Stimulated activated effector memory CD8-positive, alpha-beta T cell treated with anti-CD3 and anti-CD28 coated beads, Interleukin-12 subunit alpha, Interleukin-12 subunit beta, amount 100 ng/mL, for 72 hours (primary cell): ENCODE results near the gene CPN1.
"Not testable (repeated sequence)": the region's sequence is repeated elsewhere in the genome, so short reads cannot be mapped to it uniquely, and the experiment has no call there.

Experiments
- ATAC-seq: fragments of 150-1000 bp; cut with Tn5 transposase; 2 replicates; pipeline ENCODE4 v1.10.0; 2021
- DNase-seq, 2 donors: peaks; one replicate each; pipeline ENCODE4 v3.0.0; 2021 to 2022; ENCODE audit warnings: low spot score in 2 of 2
- H3K27ac Mint-ChIP-seq: one replicate; pipeline ENCODE4 v1.8.0; 2022; ENCODE audit warnings: mild to moderate bottlenecking, mixed read lengths
- H3K36me3 Mint-ChIP-seq: one replicate; pipeline ENCODE4 v1.8.0; 2022; ENCODE audit warnings: mild to moderate bottlenecking, mixed read lengths
- H3K4me1 Mint-ChIP-seq: one replicate; pipeline ENCODE4 v1.8.0; 2022; ENCODE audit warnings: mixed read lengths
- H3K4me3 Mint-ChIP-seq: one replicate; pipeline ENCODE4 v1.8.0; 2022; ENCODE audit warnings: mild to moderate bottlenecking, mixed read lengths
- H3K9me3 Mint-ChIP-seq: one replicate; pipeline ENCODE4 v1.8.0; 2022; ENCODE audit warnings: mixed read lengths

Gene CPN1

DNA sequence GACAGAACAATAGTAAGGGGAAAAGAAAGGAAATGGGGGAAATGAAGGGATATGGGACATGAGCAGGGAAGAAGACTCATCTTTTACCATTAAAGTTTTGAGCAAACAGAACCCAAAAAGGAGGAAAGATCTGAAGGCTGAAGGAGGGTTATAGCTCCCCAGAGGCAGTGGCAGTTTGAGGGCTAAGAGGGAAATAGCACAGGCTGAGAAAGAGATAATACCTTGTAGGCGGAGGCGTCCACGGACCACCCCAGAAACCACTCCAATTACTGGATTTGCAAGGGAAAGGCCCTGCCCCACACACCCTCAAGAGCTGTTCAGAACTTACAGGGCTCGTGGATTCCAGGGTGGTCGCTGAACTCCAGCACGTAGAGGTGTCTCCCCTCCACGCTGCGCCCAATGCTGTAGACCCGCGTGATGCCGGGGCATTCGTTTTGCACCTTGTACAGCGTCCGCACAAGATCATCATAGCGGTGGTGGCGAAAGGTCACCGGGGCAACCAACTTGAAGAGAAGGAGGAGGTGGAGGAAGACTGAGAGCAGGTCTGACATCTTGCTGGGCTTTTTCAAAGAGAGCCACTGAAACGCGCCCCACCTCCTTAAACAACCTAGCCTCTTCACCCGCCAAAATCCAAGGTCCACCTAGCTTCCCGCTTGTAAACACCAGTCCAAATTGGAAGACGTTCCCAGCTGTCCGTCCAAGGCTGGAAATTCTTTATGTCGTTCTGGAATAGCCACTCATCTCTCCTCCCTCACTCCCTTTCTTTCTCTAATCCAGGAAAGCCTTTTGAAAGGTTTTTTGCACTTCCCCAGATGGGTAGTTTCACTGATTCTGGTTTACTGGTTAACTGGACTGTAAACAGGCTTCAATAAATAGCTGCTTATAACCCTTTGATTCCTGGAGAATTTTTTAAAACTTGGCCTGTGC, at the start of gene CPN1:
Gene CPN1 (minus strand): TSS at position 795 of the 927 bp plus-strand sequence. CDS start 244 bp downstream, at position 551.
- H3K4me3 Mint-ChIP-seq, result no peak within 1 kb of the TSS
- H3K4me1 Mint-ChIP-seq, result no peaks in the 10 kb centered on the region
- no peak within 1 kb of the TSS for H3K27ac Mint-ChIP-seq
- H3K36me3 Mint-ChIP-seq, result no peaks in the 10 kb centered on the region
- ATAC-seq, result no peak
- no peaks in the 10 kb centered on the region for H3K9me3 Mint-ChIP-seq
- DNase-seq, result no peak

DNA sequence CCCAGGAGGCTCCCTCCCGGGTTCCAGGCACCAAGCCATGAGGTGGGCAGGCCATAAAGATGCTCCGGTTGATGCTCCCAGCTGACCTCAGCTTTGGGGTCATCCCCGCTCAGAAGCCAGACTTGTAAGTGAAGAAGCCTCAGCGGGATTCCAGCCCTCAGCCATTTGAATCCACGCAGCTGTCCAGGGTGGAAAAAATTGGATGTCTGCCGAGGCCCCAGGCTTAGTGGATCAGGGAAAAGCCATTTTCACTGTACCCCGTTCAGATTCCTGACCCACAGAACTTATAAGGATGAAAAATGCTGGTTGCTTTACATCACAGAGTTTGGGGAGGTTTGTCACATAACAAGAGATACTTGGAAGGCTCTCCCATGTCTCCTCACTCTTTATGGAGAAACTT, 49.2 kb upstream of the CPN1 start:
- Mint-ChIP-seq H3K9me3 (no peaks in the 10 kb centered on the region), H3K4me3 (no peak overlapping the region), H3K4me1 (no peaks in the 10 kb centered on the region), H3K27ac (no peak overlapping the region), H3K36me3 (no peaks in the 10 kb centered on the region)
- DNase-seq (no peak), ATAC-seq (no peak)

DNA sequence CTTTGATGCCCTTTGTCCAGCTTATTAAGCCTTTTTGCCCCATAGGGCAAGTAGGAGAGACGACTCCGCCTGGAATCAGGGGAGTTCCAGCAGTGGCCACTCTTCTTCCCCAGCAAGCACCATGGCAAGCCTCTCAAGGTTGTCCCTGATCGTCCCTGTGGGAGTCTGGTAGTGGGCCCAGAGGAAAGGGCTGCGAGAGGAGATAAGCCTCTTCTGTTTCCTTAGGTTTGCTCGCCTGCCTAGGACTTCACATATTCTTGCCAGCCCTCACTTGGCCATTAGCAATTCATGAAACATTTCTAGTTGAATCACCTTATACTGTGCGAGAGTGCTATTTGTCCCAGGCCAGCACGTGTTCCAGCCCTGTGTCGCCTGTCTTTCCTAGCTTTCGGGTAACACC, 47.8 kb upstream of the CPN1 start:
- H3K4me3 Mint-ChIP-seq, result no peak overlapping the region
- H3K9me3 Mint-ChIP-seq, result no peaks in the 10 kb centered on the region
- DNase-seq (no peak), ATAC-seq (no peak)
- H3K27ac Mint-ChIP-seq, result no peak overlapping the region
- H3K4me1 Mint-ChIP-seq, result no peaks in the 10 kb centered on the region
- H3K36me3 Mint-ChIP-seq, result no peaks in the 10 kb centered on the region

DNA sequence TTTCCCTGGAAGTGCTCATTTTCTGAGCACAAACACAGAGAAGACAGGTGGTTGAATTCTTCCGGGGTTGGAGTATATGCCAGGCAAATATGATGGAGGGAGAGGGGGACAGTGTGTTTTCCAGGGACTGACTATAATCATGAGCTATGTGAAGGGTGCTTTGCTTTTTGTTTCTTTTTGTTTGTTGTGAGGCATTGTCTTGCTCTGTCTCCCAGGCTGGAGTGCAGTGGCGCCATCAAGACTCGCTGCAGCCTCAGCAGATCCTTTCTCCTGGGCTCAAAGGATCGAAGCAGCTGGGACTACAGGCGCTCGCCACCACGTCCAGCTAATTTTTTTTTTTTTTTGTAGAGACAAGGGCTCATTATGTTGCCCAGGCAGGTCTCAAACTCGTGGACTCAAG, 47.3 kb upstream of the CPN1 start:
- Mint-ChIP-seq H3K4me3 (no peak overlapping the region), H3K4me1 (no peaks in the 10 kb centered on the region), H3K36me3 (no peaks in the 10 kb centered on the region), H3K9me3 (no peaks in the 10 kb centered on the region), H3K27ac (no peak overlapping the region)
- ATAC-seq (no peak), DNase-seq (no peak)

DNA sequence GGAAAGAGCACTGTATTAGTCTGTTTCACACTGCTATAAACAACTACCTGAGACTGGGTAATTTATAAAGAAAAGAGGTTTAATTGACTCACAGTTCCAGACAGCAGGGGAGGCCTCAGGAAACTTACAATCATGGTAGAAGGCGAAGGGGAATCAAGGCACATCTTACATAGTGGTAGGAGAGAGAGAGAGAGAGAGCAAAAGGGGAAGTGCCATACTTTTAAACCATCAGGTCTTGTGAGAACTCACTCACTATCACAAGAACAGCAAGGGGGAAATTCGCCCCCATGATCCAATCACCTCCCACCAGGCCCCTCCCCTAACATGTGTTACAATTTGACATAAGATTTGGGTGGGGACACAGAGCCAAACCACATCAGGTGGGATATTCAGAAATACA, 43.7 kb upstream of the CPN1 start:
- not testable (repeated sequence) for H3K4me3 Mint-ChIP-seq, H3K27ac Mint-ChIP-seq, H3K9me3 Mint-ChIP-seq, H3K4me1 Mint-ChIP-seq, ATAC-seq, DNase-seq, H3K36me3 Mint-ChIP-seq

DNA sequence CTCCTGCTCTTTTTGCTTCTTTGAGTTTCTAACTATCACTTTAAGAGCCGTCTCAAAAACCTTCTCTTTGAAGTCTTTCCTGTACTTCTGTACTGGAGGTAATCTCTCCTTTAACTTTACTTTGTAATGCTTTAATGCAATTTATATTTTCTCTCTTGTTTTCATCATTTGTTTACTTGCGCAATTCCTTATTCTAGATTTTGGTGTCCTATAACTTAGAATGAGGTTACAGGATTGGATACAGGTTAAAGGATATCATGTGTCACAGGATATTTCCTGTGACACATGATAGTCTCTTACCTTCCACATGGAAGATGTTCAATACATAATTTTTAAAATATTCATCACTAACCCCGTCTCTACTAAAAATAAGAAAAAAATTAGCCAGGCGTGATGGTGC, 42.4 kb upstream of the CPN1 start:
- Mint-ChIP-seq H3K4me1 (no peaks in the 10 kb centered on the region), H3K27ac (no peak overlapping the region), H3K9me3 (no peaks in the 10 kb centered on the region), H3K36me3 (no peaks in the 10 kb centered on the region), H3K4me3 (no peak overlapping the region)
- ATAC-seq, result no peak
- DNase-seq, result no peak

DNA sequence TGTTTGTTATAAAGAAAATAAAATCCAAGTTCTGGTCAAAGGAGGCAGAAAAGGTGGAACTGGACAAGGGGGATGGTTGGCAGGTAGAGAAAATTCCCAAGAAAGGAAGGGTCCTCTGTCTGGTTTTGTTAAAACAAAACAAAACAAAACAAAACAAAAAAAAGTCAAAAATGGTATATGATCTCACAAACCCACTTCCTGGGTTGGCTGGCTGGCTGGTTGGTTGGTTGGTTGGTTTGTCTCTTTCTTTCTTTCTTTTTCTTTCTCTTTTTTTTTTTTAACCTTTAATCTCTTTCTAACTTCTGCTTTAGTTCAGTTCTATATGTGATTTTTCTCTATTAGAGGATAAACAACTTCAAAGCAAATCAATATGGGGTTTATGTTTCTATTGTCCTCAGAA, 41.1 kb upstream of the CPN1 start:
- H3K36me3 Mint-ChIP-seq, result no peaks in the 10 kb centered on the region
- no peak overlapping the region for H3K4me3 Mint-ChIP-seq
- DNase-seq (no peak), ATAC-seq (no peak)
- no peaks in the 10 kb centered on the region for H3K9me3 Mint-ChIP-seq
- no peak overlapping the region for H3K27ac Mint-ChIP-seq
- H3K4me1 Mint-ChIP-seq, result no peaks in the 10 kb centered on the region

DNA sequence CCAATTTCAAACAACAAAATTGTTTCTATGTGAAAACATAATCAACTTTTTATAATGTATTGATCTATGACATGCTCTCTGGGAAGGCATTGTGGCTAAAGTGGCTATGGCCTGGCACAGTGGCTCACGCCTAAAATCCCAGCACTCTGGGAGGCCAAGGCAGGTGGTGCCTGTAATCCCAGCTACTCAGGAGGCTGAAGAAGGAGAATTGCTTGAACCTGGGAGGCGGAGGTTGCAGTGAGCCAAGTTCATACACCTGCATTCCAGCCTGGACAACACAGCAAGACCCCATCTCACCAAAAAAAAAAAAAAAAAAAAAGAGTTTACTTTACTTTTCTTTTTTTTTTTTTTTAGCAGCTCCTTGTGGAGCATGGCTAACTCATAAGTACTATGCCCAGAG, 38.9 kb upstream of the CPN1 start:
- Mint-ChIP-seq H3K27ac (no peak overlapping the region), H3K9me3 (no peaks in the 10 kb centered on the region), H3K36me3 (no peaks in the 10 kb centered on the region), H3K4me1 (no peaks in the 10 kb centered on the region), H3K4me3 (no peak overlapping the region)
- ATAC-seq, result no peak
- no peak for DNase-seq

DNA sequence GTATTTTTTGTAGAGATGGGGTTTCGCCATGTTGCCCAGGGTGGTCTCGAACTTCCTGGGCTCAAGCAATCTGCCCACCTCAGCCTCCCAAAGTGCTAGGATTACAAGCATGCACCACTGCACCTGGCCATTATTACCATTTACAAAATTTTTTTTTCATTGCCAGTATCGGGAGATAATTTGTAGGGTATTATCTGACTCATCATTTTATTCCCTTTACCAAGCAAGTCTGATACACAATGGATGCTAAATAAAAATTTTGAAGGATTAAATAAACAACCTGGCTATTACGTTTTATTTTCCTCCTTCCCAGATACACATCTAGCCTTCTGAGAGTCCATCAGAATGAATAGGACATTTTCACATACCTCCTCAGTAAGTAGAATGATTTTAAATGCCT, 38.1 kb upstream of the CPN1 start:
- H3K36me3 Mint-ChIP-seq, result no peaks in the 10 kb centered on the region
- no peak overlapping the region for H3K27ac Mint-ChIP-seq
- no peak overlapping the region for H3K4me3 Mint-ChIP-seq
- no peak for DNase-seq
- H3K9me3 Mint-ChIP-seq, result no peaks in the 10 kb centered on the region
- H3K4me1 Mint-ChIP-seq, result no peaks in the 10 kb centered on the region
- ATAC-seq, result no peak

DNA sequence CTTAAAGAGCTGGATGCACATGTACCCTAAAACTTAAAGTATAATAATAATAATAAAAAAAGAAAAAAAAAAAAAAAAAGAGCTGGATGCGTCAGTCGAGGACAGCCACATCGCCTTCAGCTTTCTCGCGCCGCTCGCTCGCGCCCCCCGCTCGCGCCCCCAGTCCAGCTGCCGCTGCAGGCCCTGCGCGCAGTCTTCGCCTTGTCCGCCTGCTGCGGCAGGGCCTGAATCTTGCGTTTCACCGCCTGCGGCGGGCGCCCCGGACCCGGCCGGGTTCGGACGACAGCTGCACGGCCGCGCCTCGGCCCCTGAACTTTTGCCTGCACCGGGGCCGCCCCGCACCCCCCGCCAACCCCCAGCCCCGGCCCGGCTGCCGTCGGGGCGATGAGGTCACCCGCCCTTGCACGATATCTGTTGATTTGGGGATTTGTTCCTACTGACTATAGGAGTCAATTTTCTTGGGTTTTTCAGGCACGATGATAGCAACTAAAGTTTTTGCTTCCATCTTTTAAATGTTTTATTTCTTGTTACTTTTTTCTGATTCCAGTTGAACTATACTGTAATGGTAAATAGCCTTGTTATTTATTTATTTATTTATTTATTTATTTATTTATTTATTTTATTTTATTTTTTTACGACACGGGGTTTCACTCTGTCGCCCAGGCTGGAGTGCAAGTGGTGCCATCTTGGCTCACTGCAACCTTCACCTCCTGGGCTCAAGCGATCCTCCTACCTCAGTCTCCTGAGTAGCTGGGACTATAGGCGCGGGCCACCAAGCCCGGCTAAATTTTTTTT, 33.5 kb upstream of the CPN1 start:
- DNase-seq, result no peak
- Mint-ChIP-seq H3K27ac (no peak overlapping the region), H3K4me1 (no peaks in the 10 kb centered on the region), H3K4me3 (no peak overlapping the region), H3K36me3 (no peaks in the 10 kb centered on the region), H3K9me3 (no peaks in the 10 kb centered on the region)
- no peak for ATAC-seq

DNA sequence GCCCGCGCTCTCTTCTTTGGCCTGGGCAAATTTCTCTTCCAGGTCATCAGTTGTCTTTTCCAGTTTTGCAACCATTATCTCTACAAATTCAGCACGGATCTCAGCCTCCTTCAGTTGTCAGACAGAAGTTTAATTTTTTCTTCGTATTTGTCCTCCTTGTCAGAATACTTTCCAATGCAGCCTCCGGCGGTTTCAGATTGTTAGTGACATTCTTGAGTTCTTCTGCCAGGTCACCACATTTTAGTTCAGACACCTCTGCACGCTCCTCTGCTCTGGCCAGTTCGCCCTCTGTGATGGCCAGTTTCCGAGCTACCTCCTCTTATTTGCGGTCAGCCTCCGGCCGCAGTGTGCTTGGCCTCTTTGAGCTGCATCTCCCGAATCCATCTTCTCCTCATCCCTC, 32.8 kb upstream of the CPN1 start:
- no peaks in the 10 kb centered on the region for H3K4me1 Mint-ChIP-seq
- H3K36me3 Mint-ChIP-seq, result no peaks in the 10 kb centered on the region
- H3K4me3 Mint-ChIP-seq, result no peak overlapping the region
- DNase-seq (no peak), ATAC-seq (no peak)
- no peaks in the 10 kb centered on the region for H3K9me3 Mint-ChIP-seq
- H3K27ac Mint-ChIP-seq, result no peak overlapping the region

DNA sequence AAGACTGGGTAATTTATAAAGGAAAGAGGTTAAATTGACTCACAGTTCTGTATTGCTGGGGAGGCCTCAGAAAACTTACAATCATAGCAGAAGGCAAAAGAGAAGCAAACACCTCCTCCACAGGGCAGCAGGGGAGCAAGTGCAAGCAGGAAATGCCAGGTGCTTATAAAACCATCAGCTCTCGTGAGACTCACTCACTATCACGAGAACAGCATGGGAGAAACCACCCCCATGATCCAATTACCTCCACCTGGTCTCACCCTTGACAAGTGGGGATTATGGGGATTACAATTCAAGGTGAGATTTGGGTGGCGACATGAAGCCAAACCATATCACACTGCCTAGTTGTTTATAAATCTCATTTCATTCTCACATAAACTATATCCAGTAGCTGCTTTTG, 28.0 kb upstream of the CPN1 start:
- DNase-seq (no peak), ATAC-seq (no peak)
- Mint-ChIP-seq H3K9me3 (no peaks in the 10 kb centered on the region), H3K27ac (no peak overlapping the region), H3K4me1 (no peaks in the 10 kb centered on the region), H3K4me3 (no peak overlapping the region), H3K36me3 (no peaks in the 10 kb centered on the region)

DNA sequence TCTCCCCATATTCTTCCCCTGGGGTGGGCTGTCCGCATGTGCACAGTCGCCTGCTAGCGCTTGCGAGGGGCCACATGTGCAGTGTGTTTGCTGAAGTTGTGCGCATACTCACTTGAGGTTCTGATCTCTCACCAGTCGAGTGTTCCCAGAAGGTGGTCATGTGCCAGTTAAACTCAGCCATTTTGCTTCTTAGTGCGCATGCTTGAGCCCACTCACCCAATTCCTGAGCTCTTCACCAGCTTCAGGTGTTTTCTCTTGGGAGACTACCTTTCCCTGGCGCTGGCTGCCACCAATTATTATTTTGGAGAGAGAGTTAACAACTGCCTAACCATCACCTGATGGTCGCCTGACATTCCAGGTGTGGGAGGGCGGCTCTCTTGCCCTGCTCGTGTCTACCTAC, 25.2 kb upstream of the CPN1 start:
- H3K36me3 Mint-ChIP-seq, result no peaks in the 10 kb centered on the region
- no peak for DNase-seq
- H3K4me3 Mint-ChIP-seq, result no peak overlapping the region
- ATAC-seq, result no peak
- no peak overlapping the region for H3K27ac Mint-ChIP-seq
- H3K4me1 Mint-ChIP-seq, result no peaks in the 10 kb centered on the region
- H3K9me3 Mint-ChIP-seq, result no peaks in the 10 kb centered on the region

DNA sequence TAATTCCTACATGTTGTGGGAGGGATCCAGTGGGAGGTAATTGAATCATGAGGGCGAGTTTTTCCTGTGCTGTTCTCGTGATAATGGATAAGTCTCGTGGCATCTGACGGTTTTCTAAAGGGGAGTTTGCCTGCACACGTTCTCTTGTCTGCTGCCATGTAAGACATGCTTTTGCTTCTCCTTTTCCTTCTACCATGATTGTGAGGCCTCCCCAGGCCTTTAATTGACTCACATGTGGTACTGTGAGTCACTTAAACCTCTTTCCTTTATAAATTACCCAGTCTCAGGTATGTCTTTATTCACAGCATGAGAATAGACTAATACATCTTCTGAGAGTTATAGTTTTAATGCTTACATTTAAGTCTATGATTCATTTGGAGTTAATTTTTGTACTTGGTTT, 22.6 kb upstream of the CPN1 start:
- ATAC-seq, result no peak
- H3K4me1 Mint-ChIP-seq, result no peaks in the 10 kb centered on the region
- H3K27ac Mint-ChIP-seq, result no peak overlapping the region
- no peaks in the 10 kb centered on the region for H3K9me3 Mint-ChIP-seq
- no peak for DNase-seq
- no peak overlapping the region for H3K4me3 Mint-ChIP-seq
- H3K36me3 Mint-ChIP-seq, result no peaks in the 10 kb centered on the region

DNA sequence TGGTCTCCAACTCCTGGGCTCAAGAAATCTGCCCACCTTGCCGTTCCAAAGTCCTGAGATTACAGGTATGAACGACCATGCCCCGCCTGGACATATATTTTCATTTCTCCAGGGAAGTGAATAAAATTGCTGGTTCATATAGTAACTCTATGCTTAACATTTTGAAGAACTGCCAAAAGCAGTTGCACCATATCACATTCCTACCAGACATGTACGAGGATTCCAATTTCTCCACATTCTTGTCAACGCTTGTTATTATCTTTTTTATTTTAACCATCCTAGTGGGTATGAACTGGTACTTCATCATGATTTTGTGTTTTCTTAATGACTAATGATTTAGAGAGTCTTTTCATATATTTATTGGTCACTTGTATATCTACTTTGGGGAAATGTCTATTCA, 21.9 kb upstream of the CPN1 start:
- H3K9me3 Mint-ChIP-seq, result no peaks in the 10 kb centered on the region

More for the DNA sequence above, 21.9 kb upstream of the CPN1 start:
- DNase-seq (no peak), ATAC-seq (no peak)
- H3K27ac Mint-ChIP-seq, result no peak overlapping the region
- H3K36me3 Mint-ChIP-seq, result no peaks in the 10 kb centered on the region
- H3K4me3 Mint-ChIP-seq, result no peak overlapping the region
- no peaks in the 10 kb centered on the region for H3K4me1 Mint-ChIP-seq
